Ascending aorta (tissue), 2 donors: ENCODE measurements around the gene SRP19. TPM values are rescaled to one million over a fixed set of nuclear protein-coding genes. Genes with fewer than 3 reads are reported as not detected.

Experiments
- DNase-seq, 2 donors: peaks; one replicate each; pipeline ENCODE4 v3.0.0-alpha.2; 2019; ENCODE audit warnings: low spot score in 2 of 2
- H3K27ac ChIP-seq, 2 donors: fragments of 200-600 bp; sonication (generic); one replicate each; pipeline ENCODE4 v1.5.1; 2016 to 2017; ENCODE audit warnings: mild to moderate bottlenecking in 1 of 2
- H3K27me3 ChIP-seq: fragments of 200-600 bp; sonication (generic); one replicate; pipeline ENCODE4 v1.5.1; 2017
- H3K36me3 ChIP-seq, 2 donors: fragments of 200-600 bp; sonication (generic); one replicate each; pipeline ENCODE4 v1.5.1; 2016
- H3K4me1 ChIP-seq, 2 donors: fragments of 200-600 bp; sonication (generic); one replicate each; pipeline ENCODE4 v1.5.1; 2016 to 2017; ENCODE audit warnings: mild to moderate bottlenecking in 1 of 2
- H3K4me3 ChIP-seq, 2 donors: fragments of 200-600 bp; sonication (generic); one replicate each; pipeline ENCODE4 v1.5.1; 2016 to 2017; ENCODE audit warnings: mild to moderate bottlenecking in 1 of 2
- H3K9me3 ChIP-seq, 2 donors: fragments of 200-600 bp; sonication (generic); one replicate each; pipeline ENCODE4 v1.5.1; 2016
- intact Hi-C: fragments of 100-400 bp; cut with DNase I; formaldehyde crosslinking; loops from one replicate; pipeline ENCODE4 v1.15.1; 2023
- total RNA-seq: library from RNA; depleted of rRNA; stranded (reverse); fragments of >200 nt; gene quantifications from one replicate; pipeline ENCODE4 v1.1.0, GENCODE V29; 2016
- TF ChIP-seq, protein P1 (sequence below), 3 experiments: fragments of 200-600 bp in 2 of 3; fragments of 450-650 bp in 1 of 3; sonication (generic) in 2 of 3; IDR thresholded peaks; one replicate each; pipeline ENCODE4 v1.5.1; 2016 to 2019; ENCODE audit warnings: antibody characterized with exemption in 3 of 3, mild to moderate bottlenecking in 1 of 3, moderate library complexity in 1 of 3

The SRP19 gene
- total RNA-seq, result 76.6 TPM

DNA sequence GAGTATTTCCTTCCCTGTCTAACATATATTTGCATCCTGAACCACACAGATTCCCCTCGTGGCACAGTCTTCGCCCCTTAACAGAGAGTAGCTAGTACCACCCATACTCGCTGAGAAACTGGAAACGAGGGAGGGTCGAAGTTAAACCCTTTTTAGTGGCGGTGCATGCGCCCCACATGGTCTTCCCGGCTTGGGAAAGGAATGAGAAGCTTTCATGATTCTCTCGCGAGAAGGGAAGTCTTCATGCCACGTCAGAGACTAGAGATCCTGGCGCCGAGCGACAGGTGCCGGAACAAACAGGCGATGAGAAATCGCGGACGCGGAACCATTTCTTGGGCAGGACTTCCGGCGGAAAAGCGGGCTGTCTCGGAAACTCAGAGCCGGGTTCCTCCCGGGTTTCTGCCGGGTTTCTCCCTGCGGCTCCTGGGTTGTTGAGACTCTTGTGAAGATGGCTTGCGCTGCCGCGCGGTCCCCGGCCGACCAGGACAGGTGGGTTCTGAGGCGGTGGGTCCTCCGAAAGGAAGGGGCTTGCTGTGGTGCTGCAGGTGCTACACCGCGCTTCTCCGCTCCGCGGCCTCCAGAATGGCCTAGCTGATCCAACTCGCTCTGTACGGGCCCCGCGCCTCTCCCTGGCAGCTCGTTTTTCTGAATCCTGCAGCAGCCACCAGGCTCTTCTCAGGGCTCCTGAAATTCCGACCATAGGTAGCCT lies at the start of gene SRP19:
Gene SRP19 (plus strand): TSS at position 359 of the 709 bp plus-strand sequence. CDS start 90 bp downstream, at position 449.
- no peaks in the 10 kb centered on the region for H3K9me3 ChIP-seq
- DNase-seq, result peak; percentile 78 to 97
- peak within 1 kb of the TSS; percentile 92 to 98 for H3K4me3 ChIP-seq
- peak within 1 kb of the TSS; percentile 77 to 87 for H3K27ac ChIP-seq
- H3K4me1 ChIP-seq, result peaks cover 0 to 14% of the 10 kb centered on the region in 2 donors
- H3K27me3 ChIP-seq, result no peaks in the 10 kb centered on the region
- intact Hi-C loops, result loop anchor here (1.0 to 10.0 kb wide), 4 partner anchors 61 to 176 kb away; partner anchors contain the start of genes DCP2 and REEP5
- H3K36me3 ChIP-seq, result peaks cover 7 to 23% of the 10 kb centered on the region in 2 donors
- TF ChIP-seq, protein P1, sequence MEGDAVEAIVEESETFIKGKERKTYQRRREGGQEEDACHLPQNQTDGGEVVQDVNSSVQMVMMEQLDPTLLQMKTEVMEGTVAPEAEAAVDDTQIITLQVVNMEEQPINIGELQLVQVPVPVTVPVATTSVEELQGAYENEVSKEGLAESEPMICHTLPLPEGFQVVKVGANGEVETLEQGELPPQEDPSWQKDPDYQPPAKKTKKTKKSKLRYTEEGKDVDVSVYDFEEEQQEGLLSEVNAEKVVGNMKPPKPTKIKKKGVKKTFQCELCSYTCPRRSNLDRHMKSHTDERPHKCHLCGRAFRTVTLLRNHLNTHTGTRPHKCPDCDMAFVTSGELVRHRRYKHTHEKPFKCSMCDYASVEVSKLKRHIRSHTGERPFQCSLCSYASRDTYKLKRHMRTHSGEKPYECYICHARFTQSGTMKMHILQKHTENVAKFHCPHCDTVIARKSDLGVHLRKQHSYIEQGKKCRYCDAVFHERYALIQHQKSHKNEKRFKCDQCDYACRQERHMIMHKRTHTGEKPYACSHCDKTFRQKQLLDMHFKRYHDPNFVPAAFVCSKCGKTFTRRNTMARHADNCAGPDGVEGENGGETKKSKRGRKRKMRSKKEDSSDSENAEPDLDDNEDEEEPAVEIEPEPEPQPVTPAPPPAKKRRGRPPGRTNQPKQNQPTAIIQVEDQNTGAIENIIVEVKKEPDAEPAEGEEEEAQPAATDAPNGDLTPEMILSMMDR (IDR thresholded peaks at IDR 0.05), result no peak

DNA sequence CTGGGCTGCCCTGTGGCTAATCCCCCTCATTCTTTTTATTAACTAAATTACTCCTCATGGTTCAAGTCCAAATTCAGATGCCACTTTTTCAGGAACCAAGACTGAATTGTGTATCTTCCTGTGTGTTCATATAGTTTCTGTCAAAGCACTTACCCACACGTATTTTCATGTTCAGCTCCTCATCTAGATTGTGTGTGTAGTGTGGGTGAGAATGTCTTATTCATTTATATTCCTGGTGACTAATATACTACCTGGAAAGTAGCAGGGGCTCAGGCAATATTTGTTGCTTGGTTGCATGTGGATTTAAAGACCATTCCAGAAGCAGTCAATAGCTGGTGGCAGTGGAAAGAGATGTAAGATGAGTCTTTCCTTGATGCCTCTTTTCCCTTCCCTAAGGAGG lies 48.5 kb upstream of the SRP19 start:
- no peaks in the 10 kb centered on the region for H3K27me3 ChIP-seq

GRCh38 chr5:112820246-112820645 lies 40.8 kb upstream of the SRP19 start:
- H3K4me1 ChIP-seq, result no peaks in the 10 kb centered on the region
- no peaks in the 10 kb centered on the region for H3K27me3 ChIP-seq
- H3K4me3 ChIP-seq, result no peak overlapping the region
- H3K36me3 ChIP-seq, result peaks cover 10 to 60% of the 10 kb centered on the region in 2 donors
- TF ChIP-seq, protein P1 (IDR thresholded peaks at IDR 0.05), result no peak
- no peak for DNase-seq
- intact Hi-C loops, result no loop called here
- no peak overlapping the region for H3K27ac ChIP-seq
- H3K9me3 ChIP-seq, result no peaks in the 10 kb centered on the region

More for the DNA sequence above, 48.5 kb upstream of the SRP19 start:
- intact Hi-C loops, result no loop called here
- no peak overlapping the region for H3K27ac ChIP-seq
- TF ChIP-seq, protein P1 (IDR thresholded peaks at IDR 0.05), result no peak
- peaks cover 18 to 32% of the 10 kb centered on the region in 2 donors for H3K36me3 ChIP-seq
- no peaks in the 10 kb centered on the region for H3K9me3 ChIP-seq
- H3K4me1 ChIP-seq, result no peaks in the 10 kb centered on the region
- no peak for DNase-seq
- H3K4me3 ChIP-seq, result no peak overlapping the region

DNA sequence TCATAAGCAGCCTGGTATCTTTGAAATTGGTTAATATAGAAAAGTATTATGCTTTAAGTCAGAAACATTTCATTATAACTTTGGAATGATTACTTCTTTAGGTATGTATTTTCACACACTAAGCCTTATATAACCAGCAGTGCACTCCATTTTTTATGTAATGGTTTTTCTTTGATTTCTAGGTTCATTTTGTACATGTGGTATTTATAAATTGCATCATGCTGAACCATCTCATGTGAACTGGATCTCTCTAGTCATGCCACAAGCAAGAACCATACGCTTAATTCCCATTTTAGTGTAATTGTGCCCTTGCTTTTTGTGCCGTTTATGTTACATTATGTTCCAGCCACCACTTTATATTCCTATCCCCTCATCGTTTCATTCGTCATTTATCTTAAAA lies 38.6 kb upstream of the SRP19 start:
- Histone ChIP-seq H3K4me1 (no peaks in the 10 kb centered on the region), H3K4me3 (no peak overlapping the region), H3K27ac (no peak overlapping the region), H3K36me3 (peaks cover 10 to 57% of the 10 kb centered on the region in 2 donors), H3K9me3 (no peaks in the 10 kb centered on the region), H3K27me3 (no peaks in the 10 kb centered on the region)
- TF ChIP-seq, protein P1 (IDR thresholded peaks at IDR 0.05), result no peak
- DNase-seq, result no peak
- intact Hi-C loops, result no loop called here

DNA sequence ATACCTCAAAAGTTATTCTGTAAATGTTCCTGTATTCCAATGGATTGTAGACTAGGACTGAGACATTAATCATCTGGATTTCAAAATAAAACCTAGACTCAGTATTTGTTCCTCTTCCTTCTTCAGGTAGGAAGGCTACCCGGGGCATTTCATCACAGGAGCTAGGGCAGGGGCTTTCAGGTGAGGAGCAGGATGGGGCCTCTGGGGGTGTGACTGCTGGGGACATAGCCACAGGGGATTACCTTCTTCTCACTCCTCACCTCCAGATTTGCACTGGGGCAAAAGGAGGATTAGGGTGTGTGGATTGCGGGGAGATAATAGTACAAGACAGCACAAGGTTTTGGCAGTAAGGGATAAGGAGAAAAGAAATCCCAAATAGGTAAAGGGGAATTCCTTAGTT lies 37.9 kb upstream of the SRP19 start:
- peaks cover 16 to 64% of the 10 kb centered on the region in 2 donors for H3K36me3 ChIP-seq
- H3K27me3 ChIP-seq, result no peaks in the 10 kb centered on the region
- no peak overlapping the region for H3K27ac ChIP-seq
- no peaks in the 10 kb centered on the region for H3K4me1 ChIP-seq
- TF ChIP-seq, protein P1 (IDR thresholded peaks at IDR 0.05), result no peak
- no peaks in the 10 kb centered on the region for H3K9me3 ChIP-seq
- no peak overlapping the region for H3K4me3 ChIP-seq
- no peak for DNase-seq
- intact Hi-C loops, result no loop called here
